CD4-positive, alpha-beta T cell treated with Interleukin-1 beta for 1 hour (primary cell): ENCODE data around the gene FIBCD1.

Source experiments
- DNase-seq, 2 donors: peaks; one replicate each; pipeline ENCODE4 v3.0.0-alpha.2; 2020 to 2022

The FIBCD1 gene, protein sequence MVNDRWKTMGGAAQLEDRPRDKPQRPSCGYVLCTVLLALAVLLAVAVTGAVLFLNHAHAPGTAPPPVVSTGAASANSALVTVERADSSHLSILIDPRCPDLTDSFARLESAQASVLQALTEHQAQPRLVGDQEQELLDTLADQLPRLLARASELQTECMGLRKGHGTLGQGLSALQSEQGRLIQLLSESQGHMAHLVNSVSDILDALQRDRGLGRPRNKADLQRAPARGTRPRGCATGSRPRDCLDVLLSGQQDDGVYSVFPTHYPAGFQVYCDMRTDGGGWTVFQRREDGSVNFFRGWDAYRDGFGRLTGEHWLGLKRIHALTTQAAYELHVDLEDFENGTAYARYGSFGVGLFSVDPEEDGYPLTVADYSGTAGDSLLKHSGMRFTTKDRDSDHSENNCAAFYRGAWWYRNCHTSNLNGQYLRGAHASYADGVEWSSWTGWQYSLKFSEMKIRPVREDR

DNA sequence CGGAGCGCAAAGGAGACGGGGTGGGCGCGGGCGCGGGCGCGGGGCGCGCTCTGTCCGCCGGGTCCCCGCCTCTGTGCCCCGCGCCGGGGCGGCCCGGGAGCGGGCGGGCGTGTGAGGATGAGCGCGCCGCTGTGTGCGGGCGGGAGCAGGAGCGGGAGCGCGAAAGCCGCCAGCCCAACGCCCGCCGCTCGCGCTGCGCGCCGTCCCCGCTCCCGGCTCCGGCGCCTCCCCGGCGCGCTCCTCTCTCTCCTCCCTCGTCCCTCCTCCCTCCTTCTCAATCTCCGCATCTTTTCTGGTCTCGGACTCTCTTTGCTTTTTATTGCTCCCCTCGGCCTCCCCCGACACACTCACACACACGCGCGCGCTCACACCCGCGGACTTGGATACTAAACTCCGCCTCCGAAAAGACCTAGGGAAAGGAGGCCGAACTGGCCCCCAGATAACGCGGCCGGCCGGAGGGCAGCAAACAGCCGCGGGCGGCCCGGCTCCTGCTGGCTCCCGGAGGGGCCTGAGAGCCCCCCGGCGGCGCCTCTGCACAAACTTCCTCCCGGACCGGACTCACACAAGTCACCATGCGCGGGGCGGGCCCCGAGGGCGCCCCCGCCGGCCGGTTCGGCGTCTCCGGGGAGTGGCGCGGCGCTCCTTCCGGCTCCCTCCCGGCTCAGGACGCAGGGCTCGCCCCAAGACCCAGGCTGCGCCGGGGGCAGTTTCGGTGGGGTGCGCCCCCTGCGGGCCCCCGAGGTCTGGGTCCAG lies at the start of gene FIBCD1:
TSS of gene FIBCD1 (minus strand) at position 596 of the 753 bp plus-strand sequence. CDS start 640 bp downstream, outside the sequence.
- DNase-seq, result no peak

GRCh38 chr9:130988400-130988747 lies 49.3 kb upstream of the FIBCD1 start:
- DNase-seq, result no peak

DNA sequence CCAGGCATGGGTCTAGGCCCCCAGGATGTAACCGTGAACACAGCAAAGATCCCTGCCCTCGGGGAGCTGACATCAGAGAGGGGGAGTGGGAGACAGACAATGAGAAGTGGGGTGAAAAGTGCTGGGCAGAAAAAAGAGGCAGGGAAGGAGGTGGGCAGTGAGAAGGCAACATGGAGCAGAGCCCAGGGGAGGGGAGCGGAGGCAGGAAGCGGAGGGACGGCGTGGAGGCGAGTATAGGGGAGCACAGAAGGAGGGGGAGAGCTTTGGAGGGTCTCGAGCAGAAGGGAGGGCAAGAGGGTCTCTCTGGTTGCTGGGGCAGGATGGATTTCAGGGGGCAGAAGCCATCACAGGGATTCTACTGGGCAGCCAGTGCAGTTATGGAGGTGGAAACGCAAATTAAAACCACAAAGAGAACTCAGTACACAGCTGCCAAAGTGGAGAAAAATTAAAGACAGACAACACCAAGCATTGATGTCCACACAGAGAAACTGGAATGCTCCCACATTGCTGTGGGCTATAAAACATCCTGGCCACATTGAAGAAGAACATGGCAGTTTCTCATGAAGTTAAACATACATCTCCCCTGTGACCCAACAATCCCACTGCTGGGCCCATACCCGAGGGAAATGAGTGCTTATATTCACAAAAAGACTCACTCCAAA lies 48.8 kb upstream of the FIBCD1 start:
- no peak for DNase-seq

DNA sequence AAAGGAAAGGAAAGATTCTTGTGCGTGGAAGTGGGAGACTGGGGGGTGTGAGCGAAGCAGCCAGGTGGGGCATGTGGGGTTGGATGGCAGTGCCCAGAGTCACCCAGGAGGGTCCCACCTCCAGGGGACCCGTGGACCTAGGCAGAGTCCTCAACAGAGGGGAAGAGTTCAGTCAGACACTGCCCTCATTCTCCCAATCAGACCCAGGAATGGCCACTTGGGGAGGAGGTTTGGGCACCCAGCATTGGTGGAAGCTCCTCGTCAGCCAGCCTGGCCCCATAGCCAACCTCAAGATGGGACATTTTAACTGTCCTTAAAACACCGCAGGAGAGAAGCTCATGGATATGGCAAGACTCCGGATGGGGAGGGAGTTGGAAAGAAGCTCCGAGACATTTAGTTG lies 48.0 kb upstream of the FIBCD1 start:
- no peak for DNase-seq

DNA sequence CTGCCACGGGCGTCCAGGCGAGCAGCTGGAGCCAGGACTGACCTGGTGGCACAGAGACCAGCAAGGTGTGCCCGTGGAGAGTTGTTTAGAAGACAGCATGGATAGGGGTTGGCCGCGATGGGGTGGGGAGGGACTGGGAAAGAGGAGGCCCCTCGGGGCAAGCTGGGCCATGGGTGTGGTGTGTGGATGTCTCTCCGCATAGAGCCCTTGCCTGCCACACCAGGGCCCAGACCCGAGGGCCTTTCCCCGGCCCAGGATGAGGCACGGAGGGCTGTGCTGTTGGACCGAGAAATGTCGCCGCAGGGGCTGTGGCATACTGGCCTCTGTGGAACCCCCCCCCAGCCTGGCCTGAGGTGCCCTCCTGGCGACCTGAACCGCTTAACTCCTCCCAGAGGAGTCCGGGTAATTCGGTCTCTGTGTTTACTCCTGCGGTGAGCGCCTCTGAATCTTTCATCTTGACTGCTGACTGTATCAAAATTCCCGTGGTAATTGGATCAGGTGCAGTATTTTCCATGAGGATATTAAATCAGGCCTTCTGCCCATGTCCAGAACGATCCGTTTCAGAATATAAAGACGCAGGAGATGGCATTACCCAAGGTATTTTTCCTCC lies 47.4 kb upstream of the FIBCD1 start:
- no peak for DNase-seq

GRCh38 chr9:130985606-130986162 lies 46.6 kb upstream of the FIBCD1 start:
- no peak for DNase-seq

- no peak for DNase-seq
Measured at GRCh38 chr9:130985029-130985428, 46.0 kb upstream of the FIBCD1 start.

GRCh38 chr9:130984521-130984920 lies 45.5 kb upstream of the FIBCD1 start:
- DNase-seq, result no peak

- no peak for DNase-seq
Measured at GRCh38 chr9:130983970-130984369, 44.9 kb upstream of the FIBCD1 start.

- DNase-seq, result no peak
Measured at GRCh38 chr9:130983359-130983670, 44.3 kb upstream of the FIBCD1 start.

GRCh38 chr9:130982636-130983358 lies 43.8 kb upstream of the FIBCD1 start:
- DNase-seq, result no peak

- no peak for DNase-seq
Measured at GRCh38 chr9:130981756-130982137, 42.7 kb upstream of the FIBCD1 start.

- no peak for DNase-seq
Measured at GRCh38 chr9:130981002-130981755, 42.1 kb upstream of the FIBCD1 start.

DNA sequence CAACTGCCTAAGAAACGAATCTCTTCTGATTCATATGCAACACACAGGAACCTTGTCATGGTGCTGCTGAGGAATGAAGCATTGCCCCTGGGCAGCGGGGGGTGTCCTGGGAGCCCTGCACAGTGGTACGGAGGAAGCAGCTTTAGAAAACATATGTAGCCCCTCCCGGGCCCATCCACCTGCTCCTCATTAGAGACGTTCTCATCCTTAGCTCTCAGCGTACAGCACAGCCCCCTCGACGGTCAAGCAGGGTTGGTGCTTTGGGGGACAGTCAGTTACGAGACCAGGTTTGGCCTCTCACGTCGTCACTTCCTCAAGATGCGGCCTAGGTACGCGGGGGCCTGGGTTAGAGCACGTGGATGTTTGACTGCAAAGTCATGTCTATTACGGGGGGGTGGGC lies 41.5 kb upstream of the FIBCD1 start:
- DNase-seq, result no peak

GRCh38 chr9:130979591-130980385 lies 40.7 kb upstream of the FIBCD1 start:
- no peak for DNase-seq

- no peak for DNase-seq
Measured at GRCh38 chr9:130977811-130978221, 38.8 kb upstream of the FIBCD1 start.

GRCh38 chr9:130975932-130976841 lies 37.1 kb upstream of the FIBCD1 start:
- DNase-seq, result no peak

- DNase-seq, result no peak
Measured at GRCh38 chr9:130975156-130975555, 36.1 kb upstream of the FIBCD1 start.

GRCh38 chr9:130974697-130975096 lies 35.6 kb upstream of the FIBCD1 start:
- DNase-seq, result no peak
